Activated T-cell treated with anti-CD3 and anti-CD28 coated beads, Interleukin-2, amount 50 U/mL, for 48 hours (primary cell): Measurements from ENCODE around the gene PRTFDC1.
"Not testable (repeated sequence)": the region's sequence is repeated elsewhere in the genome, so short reads cannot be mapped to it uniquely, and the experiment has no call there.

Source experiments
- DNase-seq, 2 experiments: peaks; one replicate each; pipeline ENCODE4 v3.0.0-alpha.2; 2020

Gene PRTFDC1

DNA sequence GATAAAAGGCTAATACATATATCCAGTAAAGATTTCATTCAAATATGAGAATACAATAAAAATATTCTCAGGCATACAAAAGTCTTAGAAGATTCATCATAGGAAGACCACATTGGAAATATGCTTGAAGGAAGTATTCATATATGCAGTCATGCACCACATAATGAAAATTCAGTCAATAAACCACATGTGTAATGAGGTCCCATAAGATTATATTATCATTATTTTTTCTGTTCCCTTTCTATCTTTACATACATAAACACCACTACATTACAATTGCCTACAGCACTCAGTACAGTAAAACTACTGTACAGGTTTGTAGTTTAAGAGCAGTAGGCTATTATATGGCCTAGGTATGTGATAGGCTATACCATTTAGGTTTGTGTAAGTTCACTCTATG, 111.6 kb downstream of the PRTFDC1 start:
- DNase-seq, result no peak

DNA sequence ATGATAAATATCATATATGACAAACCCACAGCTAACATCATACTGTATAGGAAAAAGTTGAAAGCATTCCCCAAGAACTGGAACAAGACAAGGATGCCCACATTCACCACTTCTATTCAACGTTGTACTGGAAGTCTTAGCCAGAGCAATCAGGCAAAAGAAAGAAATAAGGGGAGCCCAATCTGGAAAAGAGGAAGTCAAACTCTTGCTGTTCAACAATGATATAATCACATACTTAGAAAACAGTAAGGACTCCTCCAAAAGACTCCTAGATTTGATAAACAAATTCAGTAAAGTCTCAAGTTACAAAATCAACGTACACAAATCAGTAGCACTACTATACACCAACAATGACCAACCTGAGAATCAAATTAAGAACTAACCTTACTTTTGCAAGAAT, 114.6 kb downstream of the PRTFDC1 start:
- not testable (repeated sequence) for DNase-seq

DNA sequence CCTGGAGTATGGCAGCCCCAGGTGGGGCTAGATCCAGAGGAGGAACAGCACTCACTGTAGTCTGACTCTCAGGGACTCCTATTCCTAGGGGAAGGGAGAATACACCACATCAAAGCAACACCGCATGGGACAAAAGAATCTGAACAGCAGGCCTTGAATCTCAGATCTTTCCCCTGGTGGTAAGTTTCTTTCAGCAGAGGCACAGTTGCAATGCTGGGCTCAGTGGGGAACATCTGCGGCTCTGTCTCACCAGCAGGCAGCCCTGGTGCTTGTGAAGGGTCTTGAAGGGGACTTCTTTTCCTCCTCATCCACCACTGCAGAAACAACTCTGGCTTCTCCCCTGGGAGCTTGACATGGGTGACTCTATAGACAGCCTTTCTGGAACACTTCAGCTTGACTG, 117.5 kb downstream of the PRTFDC1 start:
- no peak for DNase-seq

GRCh38 chr10:24826009-24826408, 126.4 kb downstream of the PRTFDC1 start:
- no peak for DNase-seq

- no peak for DNase-seq
Measured at GRCh38 chr10:24825551-24825950, 126.9 kb downstream of the PRTFDC1 start.

- no peak for DNase-seq
Measured at GRCh38 chr10:24824536-24824935, 127.9 kb downstream of the PRTFDC1 start.

DNA sequence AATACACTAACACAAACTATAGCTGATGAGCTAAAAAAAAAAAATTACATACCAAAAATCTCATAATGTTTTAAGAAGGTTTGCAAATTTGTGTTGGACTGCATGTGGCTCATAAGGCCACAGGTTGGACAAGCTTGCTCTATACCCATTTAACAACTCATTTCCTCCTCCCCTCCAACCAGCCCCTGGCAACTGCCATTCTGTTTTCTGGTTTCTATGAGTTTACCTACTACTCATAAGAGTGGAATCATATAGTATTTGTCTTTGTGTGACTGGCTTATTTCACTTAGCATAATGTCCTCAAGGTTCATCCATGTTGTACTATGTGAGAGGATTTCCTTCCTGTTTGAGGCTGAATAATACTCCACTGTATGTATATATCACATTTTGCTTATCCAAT, 128.3 kb downstream of the PRTFDC1 start:
- peak in 1 of 2 experiments; percentile 26 for DNase-seq

- peak; percentile 31 for DNase-seq
Measured at GRCh38 chr10:24822590-24822989, 129.8 kb downstream of the PRTFDC1 start.

GRCh38 chr10:24821986-24822385, 130.4 kb downstream of the PRTFDC1 start:
- DNase-seq, result no peak

DNA sequence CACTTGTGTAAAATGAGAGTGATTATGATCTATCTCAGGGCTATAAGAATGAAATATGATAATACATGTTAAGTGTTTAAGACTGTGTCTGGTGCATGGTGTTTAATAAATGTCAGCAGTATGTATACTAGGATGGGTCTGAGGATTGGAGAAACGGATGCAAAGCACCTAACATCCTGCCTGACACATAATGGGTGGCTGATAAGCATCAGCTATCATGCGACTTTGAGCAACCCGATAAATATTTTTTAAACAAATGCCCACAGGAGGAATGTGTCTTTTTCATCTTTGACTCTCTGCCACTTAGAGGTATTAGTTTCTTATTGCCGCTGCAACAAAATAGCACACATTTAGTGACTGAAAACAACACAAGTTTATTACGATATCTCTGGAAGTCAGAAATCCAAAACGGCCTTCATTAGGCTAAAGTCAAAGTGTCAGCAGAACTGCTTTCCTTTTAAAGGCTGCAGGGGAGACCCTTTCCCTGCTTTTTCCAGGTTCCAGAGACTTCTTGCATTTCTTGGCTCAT, 135.5 kb downstream of the PRTFDC1 start:
- no peak for DNase-seq

GRCh38 chr10:24814568-24815313, 137.7 kb downstream of the PRTFDC1 start:
- DNase-seq, result no peak

DNA sequence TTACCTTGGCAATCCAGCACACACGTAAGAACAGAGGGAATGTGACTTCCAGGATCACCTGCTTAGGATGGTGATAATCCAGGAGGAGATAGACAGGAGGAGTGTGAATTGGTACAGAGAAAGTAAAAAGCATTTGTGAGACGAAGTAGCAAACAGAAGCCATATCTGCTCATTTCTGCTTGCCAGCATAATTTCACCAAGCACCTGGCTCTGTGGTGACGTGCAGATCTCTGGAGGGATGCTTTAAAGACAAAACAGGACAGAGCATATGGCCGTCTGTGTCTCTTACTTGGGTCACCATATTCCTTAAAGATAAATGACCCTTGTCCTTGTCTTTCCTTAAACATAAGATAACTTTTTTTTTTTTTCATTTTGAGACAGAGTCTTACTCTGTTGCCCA, 138.6 kb downstream of the PRTFDC1 start:
- no peak for DNase-seq

DNA sequence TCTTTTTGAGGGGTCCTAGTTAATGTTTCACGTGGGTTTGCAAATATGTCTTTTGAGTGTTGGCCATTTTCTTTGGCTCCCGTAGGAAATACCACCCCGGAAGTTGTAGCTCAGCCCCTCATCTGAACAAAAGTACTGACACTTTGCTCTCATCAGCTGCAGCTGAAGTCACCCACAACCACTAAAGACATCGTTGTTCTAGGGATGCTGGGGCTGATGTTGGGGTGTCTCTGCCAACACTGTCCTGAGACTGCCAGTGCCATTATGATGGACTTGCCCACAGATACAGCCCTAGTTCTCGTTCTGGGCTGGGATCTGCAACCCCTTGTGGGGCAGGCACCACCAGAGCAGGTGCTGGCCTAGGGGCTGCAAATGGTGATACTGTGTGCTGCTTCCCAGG, 146.1 kb downstream of the PRTFDC1 start:
- DNase-seq, result no peak

GRCh38 chr10:24804956-24805355, 147.4 kb downstream of the PRTFDC1 start:
- no peak for DNase-seq

DNA sequence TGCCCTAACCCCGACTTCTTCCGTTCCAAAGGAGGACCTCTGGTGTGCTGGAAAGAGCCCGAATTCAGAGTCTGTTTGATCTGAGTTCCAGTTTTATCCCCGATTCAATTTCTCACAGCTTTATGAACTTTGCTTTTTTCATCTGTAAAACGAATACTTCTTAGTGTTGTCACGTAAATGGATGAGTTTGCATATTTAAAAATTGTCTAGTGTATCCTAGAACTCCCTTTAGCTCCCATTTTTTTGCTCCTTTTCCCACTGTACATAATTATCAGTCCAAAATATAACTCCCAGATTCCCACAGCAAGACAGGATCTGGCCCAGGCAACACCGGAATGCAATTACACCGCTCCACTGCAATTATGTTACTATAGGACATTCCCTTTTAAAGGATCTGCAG, 148.0 kb downstream of the PRTFDC1 start:
- no peak for DNase-seq

DNA sequence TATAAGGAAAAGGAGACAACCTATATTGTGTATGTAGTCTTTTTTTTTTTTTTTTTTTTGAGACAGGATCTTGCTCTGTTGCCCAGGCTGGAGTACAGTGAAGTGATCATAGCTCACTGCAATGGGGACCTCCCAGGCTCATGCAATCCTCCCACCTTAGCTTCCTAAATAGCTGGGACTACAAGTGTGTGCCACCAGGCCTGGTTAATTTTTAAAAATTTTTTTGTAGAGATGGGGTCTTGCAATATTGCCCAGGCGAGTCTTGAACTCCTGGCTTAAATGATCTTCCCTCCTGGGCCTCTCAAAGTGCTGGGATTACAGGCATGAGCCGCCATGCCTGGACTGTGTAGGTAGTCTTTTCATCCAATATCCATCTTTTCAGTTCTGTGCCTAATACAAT, 150.0 kb downstream of the PRTFDC1 start:
- DNase-seq, result no peak

GRCh38 chr10:24800861-24801260, 151.5 kb downstream of the PRTFDC1 start:
- DNase-seq, result no peak
